Superior temporal gyrus (tissue), 1 donor: ENCODE measurements around the gene CADPS2.
A peak's percentile ranks its signal among the peaks of the same experiment; 100 is the strongest.

Experiments
- DNase-seq: peaks from one replicate; pipeline ENCODE4 v3.0.0-alpha.2; 2016; ENCODE audit errors: extremely low spot score

Gene CADPS2

DNA sequence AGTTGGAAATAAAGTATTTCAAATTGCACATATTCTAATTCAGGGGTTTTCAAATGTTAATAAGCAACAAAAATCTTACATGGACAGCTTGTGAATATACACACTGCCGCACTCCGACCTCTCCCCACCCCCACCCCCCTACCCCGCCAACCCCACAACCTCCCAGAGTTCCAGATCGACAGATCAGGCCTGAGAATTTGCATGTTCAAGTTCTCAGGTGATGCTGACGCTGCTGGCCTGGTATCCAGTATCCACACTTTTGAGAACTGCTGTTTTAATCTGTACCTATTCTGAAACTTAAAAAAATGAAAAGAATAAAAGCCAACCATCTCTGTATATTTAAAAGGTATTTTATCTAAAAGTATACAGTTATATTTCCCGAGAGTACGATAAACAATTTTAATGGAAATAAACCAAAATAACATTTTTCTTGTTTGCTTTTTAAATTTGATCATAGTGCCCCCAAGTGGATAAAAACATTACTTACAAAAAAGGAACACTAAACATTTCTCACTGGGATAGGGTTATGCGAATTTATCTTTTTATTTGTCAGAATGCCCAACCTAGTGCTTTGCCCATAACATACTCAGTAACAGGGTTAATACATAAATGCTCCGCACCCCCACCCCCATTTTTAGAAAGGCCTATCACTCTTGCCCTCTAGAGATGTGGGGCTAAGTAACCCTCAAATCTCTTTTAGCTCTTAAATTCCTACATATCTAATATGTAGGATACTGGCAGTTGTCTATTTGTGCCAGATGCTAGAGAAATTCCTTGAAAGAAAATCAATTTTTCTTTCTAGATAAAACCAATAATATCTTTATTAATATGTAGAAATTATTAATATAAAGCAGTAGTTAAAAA, 353.6 kb downstream of the CADPS2 start:
- peak; percentile 47 for DNase-seq

- peak; percentile 81 for DNase-seq
Observed at GRCh38 chr7:122528879-122529481, 357.3 kb downstream of the CADPS2 start.

- no peak for DNase-seq
Observed at GRCh38 chr7:122525355-122525754, 360.9 kb downstream of the CADPS2 start.

GRCh38 chr7:122521767-122522166, 364.5 kb downstream of the CADPS2 start:
- DNase-seq: no peak

- no peak for DNase-seq
Observed at GRCh38 chr7:122520971-122521555, 365.2 kb downstream of the CADPS2 start.

- DNase-seq: no peak
Observed at GRCh38 chr7:122518488-122518887, 367.8 kb downstream of the CADPS2 start.

DNA sequence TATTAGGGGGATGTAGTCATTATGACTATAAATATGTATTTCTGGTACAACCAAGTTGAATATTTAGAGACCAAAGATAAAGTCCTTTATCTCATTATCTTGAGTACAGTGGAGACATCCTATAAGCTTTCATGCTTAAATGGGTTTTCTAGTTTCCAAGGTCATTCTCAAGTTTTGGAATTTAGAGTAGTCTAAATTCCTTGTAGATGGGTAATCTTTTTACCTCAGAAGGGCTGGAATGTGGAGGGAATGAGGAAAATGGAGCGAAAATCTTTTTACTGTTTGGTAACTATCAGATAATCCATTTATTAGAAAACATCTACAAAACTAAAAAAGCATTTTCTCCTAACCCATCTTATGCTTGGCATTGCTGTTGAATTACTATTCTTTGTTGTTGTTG, 368.7 kb downstream of the CADPS2 start:
- no peak for DNase-seq

GRCh38 chr7:122515404-122515803, 370.9 kb downstream of the CADPS2 start:
- no peak for DNase-seq

GRCh38 chr7:122511268-122511667, 375.0 kb downstream of the CADPS2 start:
- no peak for DNase-seq

GRCh38 chr7:122507591-122507990, 378.7 kb downstream of the CADPS2 start:
- no peak for DNase-seq

- DNase-seq: no peak
Observed at GRCh38 chr7:122492007-122492406, 394.3 kb downstream of the CADPS2 start.

DNA sequence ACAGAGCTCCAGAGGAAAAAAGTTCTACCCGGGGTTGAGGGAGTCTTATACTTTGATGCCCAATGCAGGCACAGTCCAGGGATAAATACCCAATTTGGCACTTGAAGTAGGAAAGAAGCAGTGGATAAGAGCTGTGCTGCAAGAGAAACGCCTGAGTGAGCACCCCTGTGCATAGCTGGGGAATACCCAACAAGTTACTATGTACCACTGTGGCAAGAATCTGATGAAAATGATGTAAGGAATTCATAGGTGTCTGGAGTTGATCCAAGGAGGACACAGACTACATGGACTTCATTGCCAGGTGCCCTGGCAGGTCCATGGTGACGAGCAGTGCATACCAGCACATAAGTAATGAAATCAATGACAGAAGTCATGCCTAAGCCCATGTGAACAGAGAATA, 398.0 kb downstream of the CADPS2 start:
- no peak for DNase-seq

GRCh38 chr7:122487131-122487530, 399.1 kb downstream of the CADPS2 start:
- no peak for DNase-seq

DNA sequence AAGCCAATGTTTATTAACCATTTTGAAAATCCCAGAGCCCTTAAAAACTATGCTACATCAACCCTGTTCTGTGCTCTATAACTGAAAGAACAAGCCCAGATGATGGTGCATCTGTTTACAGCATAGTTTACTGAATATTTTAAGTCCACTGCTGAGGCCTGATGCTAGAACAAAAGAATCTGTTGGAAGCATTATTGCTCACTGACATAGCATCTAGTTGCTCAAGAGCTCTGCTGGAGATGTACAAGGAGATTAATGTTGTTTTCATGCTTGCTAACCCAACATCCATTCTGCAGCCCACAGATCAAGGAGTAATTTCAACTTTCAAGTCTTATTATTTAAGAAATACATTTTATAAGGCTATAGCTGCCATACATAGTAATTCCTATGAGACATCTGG, 400.4 kb downstream of the CADPS2 start:
- DNase-seq: no peak

DNA sequence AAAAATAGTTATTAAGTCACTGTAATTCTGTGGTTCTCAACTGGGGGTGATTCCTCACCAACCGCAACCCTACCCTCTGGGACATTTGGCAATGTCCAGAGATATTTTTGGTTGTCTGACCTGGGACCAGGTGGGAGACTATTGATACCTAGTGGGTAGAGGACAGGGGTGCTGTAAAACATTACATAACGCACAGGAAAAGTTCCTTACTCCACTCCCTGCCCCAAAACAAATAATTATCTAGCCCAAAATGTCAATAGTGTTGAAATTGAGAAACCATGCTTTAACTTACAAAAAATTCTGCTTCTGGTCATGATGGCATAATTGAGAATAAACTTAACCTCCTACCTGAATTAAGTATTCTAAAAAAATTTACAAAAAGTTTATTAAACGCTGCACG, 404.0 kb downstream of the CADPS2 start:
- DNase-seq: no peak

DNA sequence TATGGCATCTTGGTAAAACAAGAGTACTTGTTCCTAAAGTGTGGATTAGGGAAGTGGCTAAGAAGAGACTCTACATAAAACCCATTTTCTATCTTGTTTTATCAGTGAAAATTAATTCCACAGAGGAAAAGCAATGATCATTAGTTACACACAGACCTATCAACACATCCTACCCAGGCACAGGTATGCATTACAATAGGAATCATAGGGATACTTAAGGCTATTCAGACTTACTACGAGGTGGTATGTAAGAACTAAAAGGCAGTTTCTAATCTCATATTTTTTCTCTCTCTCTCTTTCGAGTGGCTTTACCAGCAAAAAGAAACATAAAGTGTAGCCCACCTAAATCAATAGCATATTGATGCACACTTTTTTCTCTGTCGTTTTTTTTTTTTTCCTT, 415.4 kb downstream of the CADPS2 start:
- no peak for DNase-seq

- no peak for DNase-seq
Observed at GRCh38 chr7:122468945-122469344, 417.3 kb downstream of the CADPS2 start.

- DNase-seq: no peak
Observed at GRCh38 chr7:122467661-122468449, 418.4 kb downstream of the CADPS2 start.

- DNase-seq: no peak
Observed at GRCh38 chr7:122465296-122465695, 421.0 kb downstream of the CADPS2 start.

GRCh38 chr7:122463631-122464030, 422.6 kb downstream of the CADPS2 start:
- no peak for DNase-seq

DNA sequence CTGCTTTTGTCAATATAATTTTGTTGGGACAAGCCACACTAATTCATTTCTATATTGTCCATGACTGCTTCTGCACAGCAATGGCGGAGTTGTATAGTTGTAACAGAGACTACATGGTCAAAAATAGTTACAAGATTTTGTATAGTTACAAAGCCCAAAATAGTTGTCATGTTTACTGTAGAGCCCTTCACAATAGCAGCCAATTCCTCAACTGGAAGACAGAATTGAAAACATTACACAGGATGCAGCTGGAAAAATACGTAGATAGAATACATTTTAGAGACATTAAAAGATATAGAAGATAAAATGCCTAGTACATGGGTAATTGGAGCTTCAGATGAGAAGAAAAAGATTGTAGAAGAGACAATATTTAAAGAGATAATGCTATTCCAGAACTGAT, 425.3 kb downstream of the CADPS2 start:
- DNase-seq: no peak

DNA sequence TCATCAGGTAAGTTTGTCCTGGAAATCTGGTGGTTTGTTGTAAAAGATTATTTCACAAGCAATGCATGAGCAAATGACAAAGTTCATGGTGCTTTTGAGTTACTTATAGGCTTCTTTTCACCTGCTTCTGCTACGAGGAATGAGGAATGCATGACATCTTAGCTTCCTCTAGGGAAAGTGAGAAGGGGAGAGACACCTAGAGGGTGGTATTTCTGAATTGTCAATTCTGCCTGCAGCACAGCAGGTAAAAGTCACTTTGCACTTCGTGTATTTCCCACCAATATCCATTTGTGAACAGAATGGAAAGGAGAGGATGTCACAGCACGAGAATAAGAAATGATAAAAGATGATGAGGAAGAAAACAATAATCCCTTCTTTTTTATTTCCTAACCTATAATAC, 428.3 kb downstream of the CADPS2 start:
- no peak for DNase-seq
